ENCODE measurements around the gene TBC1D3B.
"Not testable (repeated sequence)": the region's sequence is repeated elsewhere in the genome, so short reads cannot be mapped to it uniquely, and the experiment has no call there.

Gene TBC1D3B

DNA sequence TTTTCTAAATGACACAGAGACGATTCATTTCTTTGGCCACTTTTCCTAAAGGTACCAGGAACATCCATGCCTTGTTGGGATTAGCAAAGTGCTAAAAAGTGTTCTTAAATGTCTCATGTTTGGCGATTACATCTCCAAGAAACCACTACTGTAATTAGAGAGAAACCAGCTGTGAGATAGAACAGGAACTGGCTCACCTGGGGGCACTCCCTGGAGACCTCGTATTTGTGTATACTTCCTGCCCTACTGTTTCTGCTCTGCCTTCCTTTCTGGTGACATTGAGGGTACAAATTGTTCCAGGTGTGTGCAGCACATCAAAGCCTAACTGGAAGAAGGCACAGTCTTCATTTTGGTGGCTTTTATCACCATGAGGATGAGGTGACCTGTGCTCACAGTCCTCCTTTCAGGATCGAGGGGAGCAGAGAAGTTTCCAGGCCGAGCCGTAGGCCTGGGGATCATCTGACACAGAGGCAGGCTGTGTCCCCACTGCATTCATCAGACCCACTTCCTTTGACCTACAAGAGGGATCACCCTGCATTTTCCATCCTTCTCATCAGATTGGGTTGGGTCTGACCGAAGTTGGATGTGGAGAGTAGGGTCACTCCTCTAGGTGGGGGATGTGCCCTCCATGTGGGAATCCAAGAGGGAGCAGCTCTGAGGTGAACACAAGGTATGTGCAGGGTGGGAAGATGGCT is 49.1 kb downstream of the TBC1D3B start:
- DNase-seq: no peak

DNA sequence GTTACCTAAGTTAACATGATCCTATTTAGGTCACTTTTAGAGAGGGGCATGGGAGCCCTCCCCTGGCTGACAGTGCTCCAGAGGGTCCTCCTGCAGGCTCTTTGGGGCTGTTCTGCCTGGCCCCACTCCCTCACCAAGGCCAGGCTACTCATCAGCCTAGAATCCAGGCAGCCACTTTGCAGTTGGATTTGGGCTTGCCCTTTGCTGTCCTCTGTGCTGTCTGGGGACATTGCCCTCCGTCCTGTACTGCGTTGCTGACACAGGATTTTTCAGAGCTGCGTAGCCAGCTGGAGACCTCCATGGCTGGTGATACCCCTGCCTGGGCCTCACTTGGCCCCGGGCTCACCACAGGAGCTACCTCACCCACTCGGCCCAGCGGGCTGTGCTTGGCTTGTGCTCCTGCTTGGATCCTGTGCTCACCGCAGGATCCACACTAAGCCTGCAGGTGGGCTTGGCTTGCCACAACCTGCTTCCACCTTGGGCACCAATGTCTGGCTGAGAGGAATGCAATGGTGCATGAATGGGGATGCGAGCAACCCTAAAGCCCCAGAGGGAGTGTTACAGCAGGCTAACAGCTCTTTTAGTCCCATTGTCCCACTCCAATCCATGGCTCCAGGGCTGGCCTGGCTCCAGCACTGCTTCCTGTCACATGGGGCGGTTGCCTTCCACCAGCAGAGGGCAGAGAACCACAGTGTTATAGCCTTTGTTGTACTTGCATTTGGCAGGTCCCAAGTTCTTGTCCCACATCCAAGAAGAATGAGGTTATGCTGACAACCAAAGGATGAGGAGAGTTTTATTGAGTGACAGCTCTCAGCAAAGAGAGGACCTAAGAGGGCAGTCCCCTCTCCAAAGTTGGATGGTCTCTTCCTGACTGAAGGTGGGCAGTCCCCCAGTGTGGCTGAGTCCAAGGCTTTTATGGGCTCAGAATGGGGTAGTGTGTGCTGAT is 51.3 kb downstream of the TBC1D3B start:
- DNase-seq: no peak

DNA sequence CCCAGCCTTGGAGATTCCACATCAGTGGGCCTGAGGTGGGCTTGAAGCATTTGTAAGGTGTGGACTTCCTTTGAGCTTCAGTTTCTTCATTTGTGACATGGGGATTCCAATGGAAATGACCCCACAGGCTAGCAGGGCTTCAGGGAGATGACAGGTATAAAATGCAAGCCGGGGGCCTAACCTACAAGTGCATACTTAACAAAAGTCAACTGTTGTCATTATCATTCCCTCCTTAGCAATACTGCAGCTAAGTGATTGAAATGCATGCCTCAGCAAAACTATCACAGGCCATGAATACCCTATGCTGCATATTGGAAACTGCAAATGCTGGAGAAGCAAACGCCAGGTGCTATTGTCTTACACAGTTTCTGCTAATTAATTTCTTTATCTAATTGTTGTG is 53.0 kb downstream of the TBC1D3B start:
- DNase-seq: no peak

DNA sequence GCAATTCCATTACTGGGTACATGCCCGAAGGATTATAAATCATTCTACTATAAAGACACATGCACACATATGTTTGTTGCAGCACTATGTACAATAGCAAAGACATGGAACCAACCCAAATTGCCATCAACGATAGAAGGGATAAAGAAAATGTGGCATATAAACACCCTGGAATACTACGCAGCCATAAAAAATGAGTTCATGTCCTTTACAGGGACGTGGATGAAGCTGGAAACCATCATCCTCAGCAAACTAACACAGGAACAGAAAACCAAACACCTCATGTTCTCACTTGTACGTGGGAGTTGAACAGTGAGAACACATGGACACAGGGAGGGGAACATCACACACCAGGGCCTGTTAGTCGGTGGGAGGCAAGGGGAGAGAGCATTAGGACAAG is 55.3 kb downstream of the TBC1D3B start:
- DNase-seq: not testable (repeated sequence)

GRCh38 chr17:36120221-36120620 is 56.2 kb downstream of the TBC1D3B start:
- no peak for DNase-seq

DNA sequence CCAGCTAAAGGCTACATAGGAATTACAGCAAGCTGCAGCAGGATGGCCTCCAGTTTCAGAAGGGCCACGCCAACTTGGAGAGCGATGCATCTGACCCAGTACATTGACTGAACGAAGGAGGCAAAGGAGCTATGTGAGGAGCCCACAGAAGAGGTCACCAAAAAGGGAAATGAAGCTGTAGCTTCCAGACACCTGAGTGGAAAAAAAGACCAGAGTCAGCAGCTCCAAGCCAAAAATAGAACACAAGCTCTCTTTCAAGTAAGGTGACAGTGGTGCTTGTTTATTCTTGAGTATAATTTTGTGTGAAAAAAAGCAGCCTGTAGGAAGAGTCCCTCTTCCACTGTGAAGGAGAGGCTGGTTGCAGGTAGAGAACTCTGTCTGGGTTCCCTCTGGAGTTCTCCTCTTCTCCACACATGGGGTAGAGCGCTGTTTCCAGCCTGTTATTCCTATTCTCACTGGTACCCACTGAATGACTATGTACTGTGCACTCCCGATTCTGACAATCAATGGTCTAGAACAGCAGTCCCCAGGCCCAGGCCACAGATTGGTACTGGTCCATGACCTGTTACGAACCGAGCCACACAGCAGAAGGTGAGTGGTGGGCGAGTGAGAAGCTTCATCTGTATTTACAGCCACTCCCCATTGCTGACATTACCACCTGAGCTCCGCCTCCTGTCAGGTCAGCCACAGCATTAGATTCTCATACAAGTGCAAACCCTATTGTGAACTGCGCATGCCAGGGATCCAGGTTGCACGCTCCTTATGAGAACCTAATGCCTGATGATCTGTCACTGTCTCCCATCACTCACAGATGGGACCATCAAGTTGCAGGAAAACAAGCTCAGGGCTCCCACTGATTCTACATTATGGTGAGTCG is 57.7 kb downstream of the TBC1D3B start:
- no peak for DNase-seq

GRCh38 chr17:36117505-36118382 is 58.7 kb downstream of the TBC1D3B start:
- no peak for DNase-seq

Measured in NCI-H524 treated with DMSO at 0.1 percent for 48 hours (cell line).